D341Med (cell line): ENCODE results near the gene AGPAT4.
"Not testable (repeated sequence)": the region's sequence is repeated elsewhere in the genome, so short reads cannot be mapped to it uniquely, and the experiment has no call there.

ENCODE experiments used
- DNase-seq: peaks from one replicate; pipeline ENCODE4 v3.0.0; 2012; ENCODE audit warnings: low spot score

The AGPAT4 gene

GRCh38 chr6:161138543-161139303 is 135.1 kb downstream of the AGPAT4 start:
- DNase-seq, result peak; percentile 18

- peak; percentile 18 for DNase-seq
Measured at GRCh38 chr6:161137839-161138542, 135.9 kb downstream of the AGPAT4 start.

GRCh38 chr6:161137320-161137719 is 136.5 kb downstream of the AGPAT4 start:
- peak; percentile 11 for DNase-seq

- DNase-seq, result no peak
Measured at GRCh38 chr6:161136655-161137054, 137.2 kb downstream of the AGPAT4 start.

GRCh38 chr6:161135695-161136591 is 137.9 kb downstream of the AGPAT4 start:
- DNase-seq, result no peak

- no peak for DNase-seq
Measured at GRCh38 chr6:161134550-161135298, 139.1 kb downstream of the AGPAT4 start.

GRCh38 chr6:161133963-161134362 is 139.9 kb downstream of the AGPAT4 start:
- DNase-seq, result no peak

- DNase-seq, result peak; percentile 5
Measured at GRCh38 chr6:161132384-161132783, 141.5 kb downstream of the AGPAT4 start.

GRCh38 chr6:161130967-161131766 is 142.7 kb downstream of the AGPAT4 start:
- no peak for DNase-seq

GRCh38 chr6:161130541-161130940 is 143.3 kb downstream of the AGPAT4 start:
- no peak for DNase-seq

- no peak for DNase-seq
Measured at GRCh38 chr6:161128680-161129196, 145.1 kb downstream of the AGPAT4 start.

- no peak for DNase-seq
Measured at GRCh38 chr6:161128230-161128629, 145.6 kb downstream of the AGPAT4 start.

GRCh38 chr6:161127071-161127740 is 146.7 kb downstream of the AGPAT4 start:
- DNase-seq, result no peak

GRCh38 chr6:161125591-161125990 is 148.3 kb downstream of the AGPAT4 start:
- DNase-seq, result no peak

- not testable (repeated sequence) for DNase-seq
Measured at GRCh38 chr6:161123319-161123718, 150.5 kb downstream of the AGPAT4 start.

GRCh38 chr6:161117942-161118341 is 155.9 kb downstream of the AGPAT4 start:
- no peak for DNase-seq

- DNase-seq, result no peak
Measured at GRCh38 chr6:161117308-161117707, 156.6 kb downstream of the AGPAT4 start.

GRCh38 chr6:161116554-161116953 is 157.3 kb downstream of the AGPAT4 start:
- no peak for DNase-seq

- no peak for DNase-seq
Measured at GRCh38 chr6:161115468-161115867, 158.4 kb downstream of the AGPAT4 start.

- DNase-seq, result no peak
Measured at GRCh38 chr6:161111261-161111660, 162.6 kb downstream of the AGPAT4 start.
